Endothelial cell of umbilical vein (primary cell): Measurements from ENCODE around the gene RAD51B. TPM values are rescaled to one million over a fixed set of nuclear protein-coding genes. Genes with fewer than 3 reads are reported as not detected.

Source experiments
- BruUV-seq: library from RNA; stranded (reverse); fragments of 400-500 nt; replicated peaks from 2 replicates; lab custom pipeline; 2021; lab: Mats Ljungman, UMichigan
- CTCF ChIA-PET: fragments of 300-600, 350-600 bp; sonication (Branson Sonifier 250); formaldehyde crosslinking; loops from one replicate; lab custom pipeline; 2021; ENCODE audit warnings: antibody characterized with exemption, inconsistent platforms; lab: Charles Lee
- POLR2A ChIA-PET: fragments of 300-600, 350-600 bp; sonication (Branson Sonifier 250); formaldehyde crosslinking; loops from one replicate; lab custom pipeline; 2021; ENCODE audit warnings: antibody characterized with exemption, inconsistent platforms; lab: Charles Lee
- DNase-seq: peaks from one replicate; pipeline ENCODE4 v3.0.0-alpha.2; 2011; ENCODE audit warnings: low read depth, low spot score
- FAIRE-seq: peaks from 2 replicates; lab custom pipeline; 2011; peaks lifted over from hg19 to GRCh38; lab: Jason Lieb, UNC
- H2AFZ ChIP-seq: 2 replicates; pipeline ENCODE4 v1.6.0; 2012; ENCODE audit warnings: low read depth, low read length, control low read depth, inconsistent platforms
- H3K27ac ChIP-seq: 2 replicates; pipeline ENCODE4 v1.5.1; 2011; ENCODE audit warnings: low read depth, mild to moderate bottlenecking, control low read depth, low read length, moderate library complexity; ENCODE audit not compliant: insufficient read depth
- H3K27me3 ChIP-seq, 2 experiments: 2 replicates each; pipeline versions ENCODE4 v1.6.0 to v1.6.1; 2011; ENCODE audit warnings: low read length in 2 of 2, mixed read lengths in 1 of 2; ENCODE audit not compliant: control insufficient read depth in 2 of 2, insufficient read depth in 2 of 2
- H3K36me3 ChIP-seq, 2 experiments: 2 replicates in 1 of 2; 3 replicates in 1 of 2; pipeline ENCODE4 v1.5.1; 2011; ENCODE audit warnings: low read length in 2 of 2, mild to moderate bottlenecking in 1 of 2, moderate library complexity in 1 of 2; ENCODE audit not compliant: control insufficient read depth in 2 of 2, insufficient read depth in 2 of 2; ENCODE audit errors: extremely low read depth in 1 of 2
- H3K4me1 ChIP-seq: 3 replicates; pipeline ENCODE4 v1.5.1; 2011; ENCODE audit warnings: mild to moderate bottlenecking, low read length; ENCODE audit not compliant: control insufficient read depth, insufficient read depth; ENCODE audit errors: extremely low read depth
- H3K4me2 ChIP-seq: 2 replicates; pipeline ENCODE4 v1.6.1; 2011; ENCODE audit warnings: low read length, control low read depth, mixed read lengths; ENCODE audit not compliant: insufficient read depth
- H3K4me3 ChIP-seq, 3 experiments: fragments of 200-600 bp in 1 of 3; sonication (generic), shearing (Covaris generic) in 1 of 3; replicated peaks in 1 of 3; 2 replicates each; pipeline ENCODE4 v1.5.1; 2011 to 2016; ENCODE audit warnings: control low read depth in 3 of 3, low read length in 3 of 3, mild to moderate bottlenecking in 2 of 3, inconsistent platforms in 1 of 3, low read depth in 1 of 3, moderate library complexity in 1 of 3; ENCODE audit not compliant: insufficient read depth in 1 of 3
- H3K79me2 ChIP-seq: 2 replicates; pipeline ENCODE4 v1.6.0; 2012; ENCODE audit warnings: low read length, inconsistent platforms; ENCODE audit not compliant: control insufficient read depth, insufficient read depth
- H3K9ac ChIP-seq: replicated peaks from 2 replicates; pipeline ENCODE3; 2011; ENCODE audit warnings: low read length, control low read depth; ENCODE audit not compliant: insufficient read depth; ENCODE audit errors: extremely low read depth
- H3K9me1 ChIP-seq: replicated peaks from 3 replicates; pipeline ENCODE4 v1.6.0; 2011; ENCODE audit warnings: mild to moderate bottlenecking, low read length; ENCODE audit not compliant: control insufficient read depth, insufficient read depth; ENCODE audit errors: extremely low read depth
- H3K9me3 ChIP-seq: replicated peaks from 2 replicates; pipeline ENCODE4 v1.5.1; 2012; ENCODE audit warnings: low read length, inconsistent platforms; ENCODE audit not compliant: control insufficient read depth, insufficient read depth
- H4K20me1 ChIP-seq: replicated peaks from 2 replicates; pipeline ENCODE3; 2011; ENCODE audit warnings: mild to moderate bottlenecking, low read length; ENCODE audit not compliant: control insufficient read depth, insufficient read depth; ENCODE audit errors: extremely low read depth
- CTCF ChIP-seq, 2 donors: IDR thresholded peaks; 1 replicate in 1 of 2; 2 replicates in 1 of 2; pipeline ENCODE4 v1.5.1; 2011; ENCODE audit warnings: low read length in 2 of 2, mild to moderate bottlenecking in 2 of 2, moderate library complexity in 2 of 2, control low read depth in 1 of 2, inconsistent platforms in 1 of 2, low read depth in 1 of 2; ENCODE audit not compliant: insufficient read depth in 1 of 2; ENCODE audit errors: extremely low read depth in 1 of 2
- EZH2 ChIP-seq: IDR thresholded peaks from 2 replicates; pipeline ENCODE4 v1.6.1; 2012; ENCODE audit warnings: borderline replicate concordance, low read depth, mild to moderate bottlenecking, moderate library complexity, low read length, inconsistent platforms; ENCODE audit not compliant: severe bottlenecking
- FOS ChIP-seq: IDR thresholded peaks from 2 replicates; pipeline ENCODE4 v1.6.1; 2011; ENCODE audit warnings: mild to moderate bottlenecking, low read length, moderate library complexity, borderline replicate concordance; ENCODE audit not compliant: insufficient read depth
- GATA2 ChIP-seq: IDR thresholded peaks from 2 replicates; pipeline ENCODE4 v1.7.0; 2011; ENCODE audit warnings: low read depth, mild to moderate bottlenecking, moderate library complexity, mixed read lengths, low read length; ENCODE audit not compliant: insufficient read length, insufficient read depth
- JUN ChIP-seq: IDR thresholded peaks from 2 replicates; pipeline ENCODE4 v1.6.1; 2011; ENCODE audit warnings: borderline replicate concordance, low read depth; ENCODE audit not compliant: insufficient read length, insufficient read depth
- MAX ChIP-seq: IDR thresholded peaks from 2 replicates; pipeline ENCODE4 v1.6.1; 2011; ENCODE audit not compliant: insufficient read depth, insufficient read length
- MYC ChIP-seq: IDR thresholded peaks from one replicate; pipeline ENCODE4 v1.6.1; 2011; ENCODE audit warnings: mild to moderate bottlenecking, low read depth, low read length
- POLR2A ChIP-seq: IDR thresholded peaks from 2 replicates; pipeline ENCODE4 v1.6.1; 2012; ENCODE audit warnings: low read depth, mild to moderate bottlenecking, control low read depth, low read length
- POLR2AphosphoS5 ChIP-seq: IDR thresholded peaks from 2 replicates; pipeline ENCODE4 v1.6.1; 2012; ENCODE audit warnings: low read depth, mild to moderate bottlenecking, control low read depth, low read length, moderate library complexity; ENCODE audit not compliant: insufficient read depth
- dilution Hi-C: fragments of 300-500 bp; cut with MboI; formaldehyde crosslinking; loops from one replicate; pipeline ENCODE4 v1.15.0; 2019; ENCODE audit warnings: low sequenced_read_pairs; ENCODE audit not compliant: extremely low pct_ligation_motif_present
- intact Hi-C: fragments of 100-400 bp; cut with micrococcal nuclease; formaldehyde crosslinking; loops from one replicate; pipeline ENCODE4 v1.10.0; 2022
- polyA plus RNA-seq, 4 experiments: library from polyadenylated mRNA; depleted of rRNA in 3 of 4; stranded (reverse) in 3 of 4; unstranded in 1 of 4; fragments of >200 nt; gene quantifications; 2 replicates each; pipeline versions ENCODE4 v1.2.1 to v1.2.3, GENCODE V29; 2011 to 2012; ENCODE audit warnings: missing spikeins in 1 of 4
- total RNA-seq: library from RNA; stranded (reverse); gene quantifications from 2 replicates; pipeline ENCODE4 v1.2.3, GENCODE V29; 2021

RAD51B gene
- total and polyA plus RNA-seq, 2 donors (not counting 3 experiments of a cell fraction or from before 2014, with no cell fraction given), result 3.9 to 19.0 TPM

DNA sequence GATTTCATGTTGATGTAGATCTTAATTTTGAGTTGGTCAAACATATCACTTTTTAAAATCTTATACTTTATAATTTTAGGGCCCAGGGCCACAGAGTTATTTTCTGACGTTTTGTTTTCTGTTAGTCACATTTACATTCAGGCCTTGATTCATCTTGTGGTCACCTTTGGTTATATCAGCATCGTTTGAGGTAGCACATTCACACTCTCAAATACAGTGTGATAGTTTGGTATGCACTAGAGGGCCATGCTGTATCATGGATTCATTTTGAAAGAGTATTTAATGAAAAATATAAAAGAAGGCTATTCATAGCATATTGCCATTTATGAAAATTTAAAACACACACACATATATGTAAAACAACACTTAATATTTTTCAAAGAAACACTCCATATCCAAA lies 274.6 kb downstream of the RAD51B start:
- CTCF ChIA-PET, result no interaction called here
- intact Hi-C loops (no loop called here), dilution Hi-C loops (no loop called here)
- H3K36me3 ChIP-seq, result no peaks in the 10 kb centered on the region
- no peak overlapping the region for H3K9ac ChIP-seq
- no peak overlapping the region for H3K4me3 ChIP-seq
- BruUV-seq, result no TSS peak
- POLR2A ChIA-PET, result no interaction called here
- no peaks in the 10 kb centered on the region for H3K9me1 ChIP-seq
- no peak for FAIRE-seq
- H3K27me3 ChIP-seq, result no peaks in the 10 kb centered on the region
- no peak for DNase-seq
- TF ChIP-seq GATA2 (no peak), CTCF (IDR thresholded peaks at IDR 0.05; ENCODE audit: extremely low read depth in 1 of 2, insufficient read depth in 1 of 2, low read depth in 1 of 2, low read length in 2 of 2) (no peak), MAX (no peak)
- H2AFZ ChIP-seq, result no peak overlapping the region
- no peak overlapping the region for H3K4me2 ChIP-seq
- H4K20me1 ChIP-seq, result no peaks in the 10 kb centered on the region
- H3K27ac ChIP-seq, result no peak overlapping the region
- H3K9me3 ChIP-seq, result no peaks in the 10 kb centered on the region
- H3K79me2 ChIP-seq, result no peaks in the 10 kb centered on the region
- no peaks in the 10 kb centered on the region for H3K4me1 ChIP-seq

GRCh38 chr14:68094752-68095151 lies 275.2 kb downstream of the RAD51B start:
- ChIA-PET POLR2A (no interaction called here), CTCF (interaction anchor here (0.6 to 0.8 kb wide), 2 partner anchors 148 to 151 kb away, joined by 3 read pairs; no protein-coding TSS in a partner anchor)
- no peak for TF ChIP-seq POLR2AphosphoS5
- no peak for TF ChIP-seq MYC
- TF ChIP-seq CTCF (IDR thresholded peaks at IDR 0.05; ENCODE audit: extremely low read depth in 1 of 2, insufficient read depth in 1 of 2, low read depth in 1 of 2, low read length in 2 of 2), result no peak
- TF ChIP-seq JUN, result no peak
- no peak for TF ChIP-seq MAX
- TF ChIP-seq POLR2A, result no peak
- TF ChIP-seq GATA2, result no peak
- no peak for TF ChIP-seq EZH2
- no peak for TF ChIP-seq FOS
- Histone ChIP-seq H3K79me2 (no peaks in the 10 kb centered on the region), H3K4me2 (no peak overlapping the region), H3K9me1 (no peaks in the 10 kb centered on the region), H3K9me3 (no peaks in the 10 kb centered on the region), H3K27me3 (no peaks in the 10 kb centered on the region), H3K9ac (no peak overlapping the region), H4K20me1 (no peaks in the 10 kb centered on the region), H3K36me3 (no peaks in the 10 kb centered on the region), H3K4me3 (no peak overlapping the region), H3K4me1 (no peaks in the 10 kb centered on the region), H3K27ac (no peak overlapping the region), H2AFZ (no peak overlapping the region)
- DNase-seq (no peak), FAIRE-seq (no peak)
- intact Hi-C loops, result no loop called here
- BruUV-seq, result no TSS peak
- dilution Hi-C loops, result no loop called here
